ENCODE data around the gene KCNMA1. TPM values are rescaled to one million over a fixed set of nuclear protein-coding genes. Genes with fewer than 3 reads are reported as not detected.

KCNMA1 gene
- total RNA-seq, 1 experiment from 2014 or later: 6.2 TPM

DNA sequence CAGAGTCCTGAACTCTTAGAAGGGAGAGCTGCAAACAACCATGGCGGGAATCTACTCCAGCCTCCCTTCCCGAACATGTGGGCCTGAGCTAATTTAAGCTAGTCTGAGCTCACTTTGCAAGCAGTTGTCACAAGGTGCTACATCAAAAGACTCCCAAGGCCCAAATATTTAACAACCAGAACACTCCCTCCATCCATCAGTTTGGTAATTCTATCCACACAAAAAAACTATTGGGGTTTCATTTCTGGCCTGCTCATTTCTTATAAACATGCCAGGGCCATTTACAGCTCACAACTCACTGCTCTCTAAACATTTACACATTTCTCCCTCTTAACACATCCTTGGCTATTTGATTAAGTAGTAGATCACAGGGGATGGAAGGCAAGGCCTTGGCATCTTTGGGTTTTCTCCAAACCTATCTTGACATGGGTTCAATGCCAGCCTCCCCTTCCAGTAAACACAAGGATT lies 263.4 kb downstream of the KCNMA1 start:
- in situ Hi-C loops (cut with HindIII; ENCODE audit: low pct_unique_long_range_greater_than_20kb, low sequenced_read_pairs): no loop called here
- no peak for DNase-seq (ENCODE audit: low read depth)

DNA sequence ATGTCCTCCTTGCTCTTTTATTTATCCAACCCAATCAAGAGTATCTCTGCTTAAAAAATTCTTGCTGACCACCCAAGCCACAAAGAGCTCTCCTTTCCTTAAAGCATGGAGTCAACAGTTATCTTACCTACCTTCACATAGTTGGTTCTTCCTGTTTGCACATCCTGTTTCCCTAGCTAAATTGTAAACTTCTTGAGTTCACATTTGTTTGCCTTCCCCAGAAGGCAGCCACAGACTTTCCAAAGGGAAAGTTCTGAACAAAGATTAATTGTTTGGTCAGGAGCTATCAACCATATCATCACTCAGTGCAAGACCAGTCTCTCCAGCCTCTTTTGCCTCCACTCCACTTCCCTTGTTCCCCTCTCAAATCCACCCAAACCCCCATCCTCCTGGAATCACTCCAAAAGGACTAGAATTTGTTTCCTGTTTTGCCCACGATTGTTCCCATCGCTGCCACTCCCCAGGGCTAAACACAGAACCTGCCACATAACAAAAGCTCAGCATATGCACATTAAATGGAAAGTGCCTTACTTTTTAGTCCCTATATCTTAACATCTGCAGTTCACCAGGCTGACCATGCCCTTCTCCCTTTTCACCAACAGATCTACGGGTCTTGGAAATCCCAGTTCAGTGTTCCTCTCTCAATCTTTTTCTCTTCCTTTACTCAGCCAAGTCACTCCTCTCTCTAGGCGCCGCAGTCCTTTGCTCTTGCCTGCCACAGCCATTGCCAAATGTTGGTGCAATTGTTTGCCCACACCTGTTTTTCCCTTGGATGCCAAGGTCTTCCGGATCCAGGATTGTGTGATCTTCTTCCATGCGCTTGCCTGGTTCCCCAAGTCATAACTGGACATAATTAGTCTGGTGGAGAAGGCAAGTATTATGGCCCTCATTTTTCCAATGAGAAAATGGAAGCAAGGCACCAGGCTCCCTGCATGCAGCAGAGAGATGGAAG lies 265.5 kb downstream of the KCNMA1 start:
- peak; percentile 56 for DNase-seq (ENCODE audit: low read depth)
- in situ Hi-C loops (cut with HindIII; ENCODE audit: low pct_unique_long_range_greater_than_20kb, low sequenced_read_pairs): no loop called here

DNA sequence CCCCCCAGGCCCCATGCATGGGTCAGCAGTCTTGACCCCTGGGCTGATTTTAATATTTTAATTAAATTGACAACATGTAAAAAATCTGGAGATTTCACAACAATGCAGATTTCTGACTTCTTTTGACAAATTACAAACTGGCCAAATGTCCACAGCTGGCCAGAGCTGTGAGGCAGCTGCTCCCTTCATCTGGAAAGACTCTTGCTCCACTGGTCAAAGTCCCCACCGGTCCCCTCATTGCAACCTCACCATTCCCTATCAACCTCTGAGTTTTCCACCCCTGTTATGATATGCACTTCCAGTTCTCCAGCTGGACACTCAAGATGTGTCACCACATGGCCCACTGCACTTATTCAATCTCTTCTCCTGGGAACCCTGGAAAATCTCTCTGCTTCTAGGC lies 266.2 kb downstream of the KCNMA1 start:
- DNase-seq (ENCODE audit: low read depth): no peak

DNA sequence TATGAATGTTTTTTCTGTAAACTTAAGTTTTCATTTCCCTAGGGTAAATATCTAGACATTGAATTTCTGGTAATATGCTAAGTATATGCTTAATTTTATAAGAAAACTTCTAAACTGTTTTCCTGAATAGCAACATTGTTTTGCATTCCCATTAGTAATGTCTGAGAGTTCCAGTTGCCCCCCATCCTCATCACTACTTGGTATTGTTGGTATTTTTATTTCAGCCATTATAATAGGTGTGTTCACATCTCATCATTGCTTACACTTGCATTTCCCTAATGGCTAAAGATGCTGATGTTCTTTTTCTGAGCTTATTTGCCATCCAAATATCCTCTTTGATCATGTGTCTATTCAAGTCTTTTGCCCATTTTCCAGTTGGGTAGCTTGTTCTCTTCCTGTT lies 269.6 kb downstream of the KCNMA1 start:
- in situ Hi-C loops (cut with HindIII; ENCODE audit: low pct_unique_long_range_greater_than_20kb, low sequenced_read_pairs): no loop called here
- no peak for DNase-seq (ENCODE audit: low read depth)

More for the DNA sequence above, 266.2 kb downstream of the KCNMA1 start:
- in situ Hi-C loops (cut with HindIII; ENCODE audit: low pct_unique_long_range_greater_than_20kb, low sequenced_read_pairs): no loop called here

- in situ Hi-C loops (cut with HindIII; ENCODE audit: low pct_unique_long_range_greater_than_20kb, low sequenced_read_pairs): no loop called here
- no peak for DNase-seq (ENCODE audit: low read depth)
Measured at GRCh38 chr10:77363210-77363609, 274.4 kb downstream of the KCNMA1 start.

GRCh38 chr10:77361831-77362230 lies 275.8 kb downstream of the KCNMA1 start:
- in situ Hi-C loops (cut with HindIII; ENCODE audit: low pct_unique_long_range_greater_than_20kb, low sequenced_read_pairs): no loop called here
- no peak for DNase-seq (ENCODE audit: low read depth)

DNA sequence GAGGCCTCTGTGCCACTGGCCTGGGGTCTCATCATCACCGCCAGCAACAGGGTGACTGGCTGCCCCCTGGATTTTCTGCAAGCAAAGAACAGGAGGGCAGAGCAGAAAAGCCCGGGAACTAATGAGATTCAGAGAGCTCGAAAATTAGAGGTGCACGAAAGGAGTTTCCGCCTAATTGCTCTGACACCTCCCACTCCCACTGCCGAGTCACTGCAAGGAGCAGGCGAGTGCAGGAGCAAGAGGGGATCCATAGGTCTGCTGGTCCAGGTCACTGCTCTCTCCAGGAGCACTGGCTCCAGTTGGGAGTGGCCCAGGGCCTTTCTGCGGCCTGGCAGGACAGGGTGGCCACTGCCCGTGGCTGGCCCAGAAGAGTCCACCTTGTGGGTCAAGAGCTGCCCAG lies 276.2 kb downstream of the KCNMA1 start:
- DNase-seq (ENCODE audit: low read depth): no peak
- in situ Hi-C loops (cut with HindIII; ENCODE audit: low pct_unique_long_range_greater_than_20kb, low sequenced_read_pairs): no loop called here

- DNase-seq (ENCODE audit: low read depth): no peak
- in situ Hi-C loops (cut with HindIII; ENCODE audit: low pct_unique_long_range_greater_than_20kb, low sequenced_read_pairs): no loop called here
Measured at GRCh38 chr10:77360835-77361234, 276.8 kb downstream of the KCNMA1 start.

DNA sequence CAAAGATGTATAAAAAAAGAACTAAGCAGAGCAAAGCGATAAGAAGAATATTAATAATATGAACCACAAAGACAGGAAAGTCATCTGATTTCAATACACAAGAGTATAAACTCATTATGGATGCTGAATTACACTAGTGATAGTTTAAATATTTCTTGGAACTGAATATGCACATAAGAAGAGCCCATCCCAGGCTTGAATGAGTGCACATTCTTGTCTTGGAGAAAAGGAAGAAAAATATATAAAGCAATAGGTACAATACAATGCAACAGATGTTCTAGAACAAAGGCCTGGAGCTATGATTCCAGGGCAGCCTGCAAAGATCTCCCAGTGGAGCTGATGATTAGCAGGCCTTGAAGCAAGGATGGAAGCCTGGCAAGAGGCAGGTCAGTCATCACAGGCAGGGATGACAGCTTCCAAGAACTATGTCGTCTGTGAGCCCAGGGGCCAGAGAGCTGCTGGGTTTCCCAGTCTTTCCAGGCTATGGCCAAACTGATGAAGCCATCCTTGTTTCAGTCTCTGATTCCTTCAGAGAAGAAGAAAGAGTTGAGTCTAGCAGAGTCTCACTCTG lies 277.6 kb downstream of the KCNMA1 start:
- in situ Hi-C loops (cut with HindIII; ENCODE audit: low pct_unique_long_range_greater_than_20kb, low sequenced_read_pairs): no loop called here
- DNase-seq (ENCODE audit: low read depth): no peak

DNA sequence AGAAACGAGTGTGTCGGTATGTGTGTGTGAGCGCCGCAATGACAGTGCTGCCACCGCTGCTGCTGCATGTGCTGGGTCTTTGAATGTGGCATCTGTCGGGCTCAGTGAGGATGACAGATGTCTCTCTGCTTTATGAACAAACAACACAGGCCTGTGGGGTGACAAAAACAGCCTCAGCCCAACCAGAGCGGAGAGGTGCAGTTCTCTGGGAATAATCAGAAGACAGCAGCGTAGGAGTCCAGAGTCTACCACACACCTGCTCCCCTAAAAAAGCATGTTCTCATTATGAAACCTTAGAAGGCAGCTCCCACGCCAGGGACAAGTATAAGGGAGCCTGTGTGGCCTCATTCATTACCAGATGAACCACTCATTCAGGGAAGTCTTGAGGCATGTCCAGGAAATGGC lies 278.3 kb downstream of the KCNMA1 start:
- in situ Hi-C loops (cut with HindIII; ENCODE audit: low pct_unique_long_range_greater_than_20kb, low sequenced_read_pairs): no loop called here
- DNase-seq (ENCODE audit: low read depth): no peak

DNA sequence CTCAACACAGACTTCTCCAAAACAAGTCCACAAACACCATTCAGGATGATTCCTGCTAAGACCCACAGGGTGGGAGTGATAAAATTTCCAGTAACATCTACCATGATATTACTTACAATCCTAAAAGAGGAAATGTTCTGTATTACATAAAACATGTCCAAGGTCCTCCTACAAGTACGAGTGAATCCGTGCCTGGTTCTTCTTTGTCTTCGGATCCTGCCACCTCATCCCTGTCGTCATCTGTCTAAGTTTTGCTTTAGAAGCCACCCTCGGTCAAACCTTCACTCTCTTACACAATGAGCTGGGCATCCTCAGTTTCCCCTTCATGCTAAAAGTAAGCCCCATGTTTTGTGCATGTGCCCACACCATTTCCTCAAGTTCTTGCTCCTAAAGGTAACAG lies 279.0 kb downstream of the KCNMA1 start:
- no peak for DNase-seq (ENCODE audit: low read depth)
- in situ Hi-C loops (cut with HindIII; ENCODE audit: low pct_unique_long_range_greater_than_20kb, low sequenced_read_pairs): no loop called here

DNA sequence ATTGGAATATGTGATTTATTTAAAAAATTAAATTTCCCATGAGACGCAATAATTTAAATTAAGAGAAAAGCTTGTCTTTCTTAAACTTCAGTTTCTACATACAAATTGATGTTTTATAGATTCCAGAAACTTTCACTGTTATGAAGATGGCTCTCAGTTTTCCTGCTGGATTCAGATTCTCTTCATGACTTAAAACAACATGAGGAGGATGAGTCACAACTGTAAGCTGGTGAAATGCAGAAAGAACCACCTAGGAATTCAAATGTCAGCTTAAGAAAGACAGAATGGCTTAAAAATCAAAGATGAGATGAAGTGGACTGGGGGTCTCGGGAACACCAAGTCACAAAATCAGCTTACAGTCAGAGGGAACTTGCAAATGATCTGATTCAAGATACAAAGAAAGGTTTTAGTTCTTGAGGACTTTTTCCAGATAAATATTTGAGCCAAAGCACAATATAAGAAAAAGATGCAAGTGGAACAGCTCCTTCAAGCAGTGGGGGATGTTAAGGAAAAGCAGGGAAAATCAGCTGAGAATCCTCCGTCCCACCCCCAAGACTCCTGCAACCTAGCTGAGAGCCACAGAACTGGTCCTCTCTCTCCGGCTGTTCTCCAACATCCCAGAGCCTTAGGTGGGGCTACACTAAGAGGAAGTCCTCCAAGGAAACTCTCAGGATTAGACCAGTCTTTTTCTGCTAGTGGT lies 279.8 kb downstream of the KCNMA1 start:
- DNase-seq (ENCODE audit: low read depth): peak; percentile 33

DNA sequence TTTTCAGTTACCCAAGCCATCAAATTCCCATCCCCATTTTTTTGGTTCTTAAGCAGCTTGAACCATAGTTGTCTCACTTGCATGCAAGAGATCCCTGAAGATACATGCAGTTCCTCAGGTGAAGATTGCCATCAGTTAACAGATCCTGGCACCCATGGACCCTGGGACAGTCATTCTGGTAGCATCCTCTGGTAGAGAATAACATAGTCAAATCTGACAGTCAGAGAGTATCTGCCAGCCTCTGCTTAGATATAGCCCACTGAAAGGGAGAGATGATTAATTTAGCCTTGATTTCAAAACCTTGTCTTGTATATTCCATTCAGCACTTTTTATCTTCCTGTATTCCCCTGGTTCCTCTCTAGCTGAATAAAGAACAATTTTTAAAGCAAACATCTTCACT lies 280.4 kb downstream of the KCNMA1 start:
- in situ Hi-C loops (cut with HindIII; ENCODE audit: low pct_unique_long_range_greater_than_20kb, low sequenced_read_pairs): no loop called here
- DNase-seq (ENCODE audit: low read depth): no peak

More for the DNA sequence above, 279.8 kb downstream of the KCNMA1 start:
- in situ Hi-C loops (cut with HindIII; ENCODE audit: low pct_unique_long_range_greater_than_20kb, low sequenced_read_pairs): no loop called here

- peak; percentile 52 for DNase-seq (ENCODE audit: low read depth)
- in situ Hi-C loops (cut with HindIII; ENCODE audit: low pct_unique_long_range_greater_than_20kb, low sequenced_read_pairs): no loop called here
Measured at GRCh38 chr10:77355844-77356243, 281.8 kb downstream of the KCNMA1 start.

GRCh38 chr10:77351386-77351785 lies 286.2 kb downstream of the KCNMA1 start:
- in situ Hi-C loops (cut with HindIII; ENCODE audit: low pct_unique_long_range_greater_than_20kb, low sequenced_read_pairs): no loop called here
- no peak for DNase-seq (ENCODE audit: low read depth)

DNA sequence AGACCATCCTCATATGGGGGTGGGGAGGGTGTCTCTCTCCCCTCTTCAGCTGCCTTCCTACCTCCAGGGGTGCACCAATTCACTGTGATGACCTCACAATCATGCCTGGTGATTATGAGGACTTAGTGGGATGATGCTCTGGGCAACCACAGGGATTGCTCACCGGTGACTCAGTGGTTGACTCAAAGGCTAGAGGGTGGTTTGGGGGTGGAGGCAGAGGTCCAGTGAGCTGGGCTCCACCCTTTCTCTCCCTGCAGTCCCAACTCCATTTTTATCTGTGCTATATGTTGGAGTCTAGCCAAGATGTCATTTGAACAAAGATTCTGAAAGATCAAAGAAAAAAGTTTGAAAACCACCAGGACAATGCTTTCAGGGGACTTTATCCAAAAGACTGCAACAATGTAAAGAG lies 286.9 kb downstream of the KCNMA1 start:
- in situ Hi-C loops (cut with HindIII; ENCODE audit: low pct_unique_long_range_greater_than_20kb, low sequenced_read_pairs): no loop called here
- peak; percentile 92 for DNase-seq (ENCODE audit: low read depth)

GRCh38 chr10:77350134-77350533 lies 287.5 kb downstream of the KCNMA1 start:
- no peak for DNase-seq (ENCODE audit: low read depth)
- in situ Hi-C loops (cut with HindIII; ENCODE audit: low pct_unique_long_range_greater_than_20kb, low sequenced_read_pairs): no loop called here

DNA sequence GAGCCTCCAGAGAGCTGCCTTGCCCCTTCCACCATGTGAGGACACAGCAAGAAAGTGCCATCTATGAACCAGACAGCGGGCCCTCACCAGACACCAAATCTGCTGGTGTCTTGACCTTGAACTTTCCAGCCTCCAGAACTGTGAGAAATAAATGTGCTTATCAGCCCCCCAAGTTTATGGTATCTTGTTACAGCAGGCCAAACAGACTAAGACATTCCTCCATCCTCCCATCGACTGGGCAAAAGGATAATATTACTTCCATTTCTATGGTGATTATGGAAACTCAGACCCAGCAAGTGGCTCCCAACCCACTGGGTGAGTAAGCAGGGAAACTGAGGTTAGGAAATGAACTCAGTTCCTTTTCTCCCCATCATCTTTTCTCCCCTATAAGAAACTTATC lies 288.4 kb downstream of the KCNMA1 start:
- DNase-seq (ENCODE audit: low read depth): no peak
- in situ Hi-C loops (cut with HindIII; ENCODE audit: low pct_unique_long_range_greater_than_20kb, low sequenced_read_pairs): no loop called here

DNA sequence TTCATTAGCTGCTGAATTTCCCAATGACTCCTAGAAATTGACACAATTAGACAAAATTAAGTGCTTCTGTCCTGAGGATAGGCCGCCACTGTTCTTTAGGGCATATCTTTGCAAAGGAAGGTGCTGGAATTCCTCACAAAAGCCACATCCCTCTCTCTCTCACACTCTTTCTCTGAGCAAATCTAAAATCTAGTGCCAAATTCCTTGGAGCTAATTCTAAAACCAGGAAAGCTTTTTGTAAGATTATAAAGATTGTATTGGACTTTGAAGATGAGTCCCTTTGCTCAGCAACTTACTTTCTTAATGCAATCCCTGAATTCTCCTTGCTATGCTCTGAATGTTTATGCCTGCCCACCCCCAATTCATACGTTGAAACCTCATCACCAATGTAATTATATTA lies 288.9 kb downstream of the KCNMA1 start:
- DNase-seq (ENCODE audit: low read depth): no peak
- in situ Hi-C loops (cut with HindIII; ENCODE audit: low pct_unique_long_range_greater_than_20kb, low sequenced_read_pairs): no loop called here
